ENCODE results near the gene TRIM14. TPM values are rescaled to one million over a fixed set of nuclear protein-coding genes. Genes with fewer than 3 reads are reported as not detected.

TRIM14 gene
- total RNA-seq, 1 experiment from 2014 or later, result 12.5 TPM

DNA sequence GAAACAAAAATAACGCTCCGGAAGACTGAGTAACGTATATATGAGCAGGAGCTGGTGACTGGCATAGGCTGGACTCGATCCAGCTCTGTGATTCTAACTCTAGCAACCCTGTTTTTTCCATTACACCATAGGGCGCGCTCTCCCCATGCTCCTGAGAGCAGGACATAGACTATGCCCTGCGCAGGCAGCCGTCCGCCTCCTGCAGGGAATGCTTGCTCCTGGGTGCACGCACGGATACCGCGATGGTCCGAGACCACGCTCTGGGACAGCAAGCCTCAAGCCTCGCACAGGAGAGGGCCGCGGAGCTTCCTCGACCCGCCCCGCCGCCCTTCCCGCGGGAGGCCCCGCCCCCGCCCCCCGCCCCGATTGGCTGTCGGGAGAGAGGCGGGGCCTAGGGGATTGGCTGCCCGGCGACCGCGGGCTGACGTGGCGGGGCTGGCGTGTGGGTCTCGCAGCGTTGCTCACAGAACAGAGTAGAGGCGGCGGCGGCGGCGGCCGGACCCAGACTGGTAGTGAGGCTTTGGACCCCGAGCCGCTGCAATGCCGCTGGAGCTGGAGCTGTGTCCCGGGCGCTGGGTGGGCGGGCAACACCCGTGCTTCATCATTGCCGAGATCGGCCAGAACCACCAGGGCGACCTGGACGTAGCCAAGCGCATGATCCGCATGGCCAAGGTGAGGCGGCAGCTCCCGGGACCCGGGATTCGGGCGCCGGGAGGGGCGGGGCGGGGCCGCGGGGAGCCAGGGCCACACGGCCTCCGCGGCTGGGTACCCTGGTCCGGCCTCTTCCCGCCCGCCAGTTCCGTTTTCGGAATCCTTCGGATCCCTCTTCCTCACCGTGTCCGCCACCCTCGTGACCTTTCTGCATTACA, 62.5 kb downstream of the TRIM14 start, which contains the start of gene NANS:
Gene NANS (plus strand): TSS at position 464 of the 869 bp plus-strand sequence. CDS start 77 bp downstream, at position 541.
- Histone ChIP-seq H3T11ph (ENCODE audit: low read length) (no peak within 1 kb of the TSS), H4K91ac (ENCODE audit: insufficient read length, low read depth, low read length) (no peak within 1 kb of the TSS)
- H3K27ac Mint-ChIP-seq, result peak within 1 kb of the TSS; percentile 29 to 95 (median 92); a peak in 4 of 7 replicates

More for the DNA sequence above, 62.5 kb downstream of the TRIM14 start, which contains the start of gene NANS:
- no CpG with 5 or more reads among the region's 80 CpGs for WGBS (ENCODE audit: extremely low coverage, insufficient read length, low lambda C conversion rate)
- Histone ChIP-seq H2AK5ac (ENCODE audit: insufficient read length, low read length) (no peak within 1 kb of the TSS), H3K56ac (ENCODE audit: insufficient read length, low read depth, low read length) (no peak within 1 kb of the TSS), H2BK5ac (ENCODE audit: insufficient read length, low read length) (no peak within 1 kb of the TSS), H3K4me1 (ENCODE audit: insufficient read depth, low read length) (peaks cover 2% of the 10 kb centered on the region; the same call in 1 of the 2 replicates), H4K5ac (ENCODE audit: insufficient read length, low read depth, low read length) (no peak within 1 kb of the TSS), H3K23me2 (ENCODE audit: insufficient read length, low read depth, low read length, poor library complexity, severe bottlenecking) (peaks cover 11% of the 10 kb centered on the region), H2BK20ac (ENCODE audit: low read depth, low read length, poor library complexity, severe bottlenecking) (no peak within 1 kb of the TSS), H2AFZ (ENCODE audit: low read length) (no peak within 1 kb of the TSS), H3K4me2 (ENCODE audit: insufficient read depth, insufficient read length, low read length) (peak within 1 kb of the TSS; percentile 46), H2BK12ac (ENCODE audit: insufficient read length, low read depth, low read length) (no peak within 1 kb of the TSS), H3K79me1 (ENCODE audit: insufficient read depth, low read depth, low read length, poor library complexity, severe bottlenecking) (no peaks in the 10 kb centered on the region), H3K9ac (ENCODE audit: extremely low read depth, insufficient read length, low read length) (peak within 1 kb of the TSS; percentile 55), H3K18ac (ENCODE audit: insufficient read length, low read depth, low read length) (peak within 1 kb of the TSS; percentile 68), H4K20me1 (ENCODE audit: control insufficient read depth, insufficient read depth, insufficient read length) (no peaks in the 10 kb centered on the region), H2BK15ac (ENCODE audit: low read depth, low read length) (no peak within 1 kb of the TSS; the same call in 1 of the 2 replicates), H2BK120ac (ENCODE audit: low read depth, low read length, poor library complexity, severe bottlenecking) (no peak within 1 kb of the TSS), H3K27ac (ENCODE audit: insufficient read length, low read depth, low read length) (no peak within 1 kb of the TSS), H3K4ac (ENCODE audit: low read depth, low read length) (no peak within 1 kb of the TSS), H3K27me3 (ENCODE audit: insufficient read depth, low read length) (no peaks in the 10 kb centered on the region), H3K23ac (ENCODE audit: insufficient read length, low read depth, low read length) (no peak within 1 kb of the TSS), H3K14ac (ENCODE audit: insufficient read depth, low read length) (peak within 1 kb of the TSS; percentile 91), H3K79me2 (ENCODE audit: insufficient read depth, low read length) (no peaks in the 10 kb centered on the region; the same call in 1 of the 2 replicates), H3K9me3 (ENCODE audit: control insufficient read depth, low read depth, low read length) (no peaks in the 10 kb centered on the region), H4K8ac (replicated peaks; ENCODE audit: insufficient read length, low read depth, low read length) (no peak within 1 kb of the TSS)
- DNase-seq, result peak; percentile 97
- TF ChIP-seq, protein P1, sequence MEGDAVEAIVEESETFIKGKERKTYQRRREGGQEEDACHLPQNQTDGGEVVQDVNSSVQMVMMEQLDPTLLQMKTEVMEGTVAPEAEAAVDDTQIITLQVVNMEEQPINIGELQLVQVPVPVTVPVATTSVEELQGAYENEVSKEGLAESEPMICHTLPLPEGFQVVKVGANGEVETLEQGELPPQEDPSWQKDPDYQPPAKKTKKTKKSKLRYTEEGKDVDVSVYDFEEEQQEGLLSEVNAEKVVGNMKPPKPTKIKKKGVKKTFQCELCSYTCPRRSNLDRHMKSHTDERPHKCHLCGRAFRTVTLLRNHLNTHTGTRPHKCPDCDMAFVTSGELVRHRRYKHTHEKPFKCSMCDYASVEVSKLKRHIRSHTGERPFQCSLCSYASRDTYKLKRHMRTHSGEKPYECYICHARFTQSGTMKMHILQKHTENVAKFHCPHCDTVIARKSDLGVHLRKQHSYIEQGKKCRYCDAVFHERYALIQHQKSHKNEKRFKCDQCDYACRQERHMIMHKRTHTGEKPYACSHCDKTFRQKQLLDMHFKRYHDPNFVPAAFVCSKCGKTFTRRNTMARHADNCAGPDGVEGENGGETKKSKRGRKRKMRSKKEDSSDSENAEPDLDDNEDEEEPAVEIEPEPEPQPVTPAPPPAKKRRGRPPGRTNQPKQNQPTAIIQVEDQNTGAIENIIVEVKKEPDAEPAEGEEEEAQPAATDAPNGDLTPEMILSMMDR (conservative IDR thresholded peaks at IDR 0.05), result no peak
- Mint-ChIP-seq H3K36me3 (ENCODE audit: insufficient read depth in 1 of 3, low read depth in 3 of 3) (peaks cover 5 to 9% (median 7%) of the 10 kb centered on the region in 3 experiments), H3K4me1 (peaks cover 7% of the 10 kb centered on the region in 2 experiments), H3K9me3 (no peaks in the 10 kb centered on the region), H3K27me3 (ENCODE audit: low read depth) (peaks cover 20% of the 10 kb centered on the region), H3K4me3 (peak within 1 kb of the TSS; percentile 85 to 99)
